Measurements from ENCODE around the gene ZNF79. TPM values are rescaled to one million over a fixed set of nuclear protein-coding genes. Genes with fewer than 3 reads are reported as not detected.
A peak's percentile ranks its signal among the peaks of the same experiment; 100 is the strongest.

Gene ZNF79
- total RNA-seq, 1 experiment from 2014 or later: 9.3 TPM

DNA sequence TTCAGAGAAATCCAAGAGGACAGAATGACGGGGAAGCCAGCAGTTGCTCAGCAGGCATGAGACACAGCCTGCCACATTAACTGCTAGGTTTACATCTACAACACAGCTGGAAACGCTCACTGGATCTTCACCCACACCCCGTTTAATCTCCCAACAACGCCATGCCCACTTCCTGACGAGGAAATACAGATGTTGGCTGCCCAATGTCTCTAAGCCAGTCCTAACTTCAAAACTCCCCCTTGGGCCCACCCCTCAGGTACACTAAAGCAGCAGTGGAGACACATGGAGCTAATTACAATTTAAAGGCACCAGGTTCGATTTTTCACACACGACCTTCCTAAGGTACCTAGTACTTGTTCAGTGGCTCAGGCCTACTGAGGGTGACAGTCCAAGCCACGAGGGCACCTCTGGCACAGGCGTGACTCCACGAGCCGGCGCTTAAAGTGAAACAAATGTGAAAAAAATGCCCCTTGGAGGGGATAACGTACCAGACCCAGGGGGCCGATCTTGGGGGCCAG is 26.1 kb downstream of the ZNF79 start:
- no TSS peak for BruUV-seq (replicated peaks)
- H3K4me1 Mint-ChIP-seq (ENCODE audit: insufficient read depth, unreplicated experiment): peaks cover 44% of the 10 kb centered on the region
- peaks cover 86% of the 10 kb centered on the region for H3K36me3 Mint-ChIP-seq (ENCODE audit: insufficient read depth, unreplicated experiment)
- H3K27ac Mint-ChIP-seq (ENCODE audit: low read depth, unreplicated experiment): peak overlapping the region; percentile 97
- peak; percentile 17 for DNase-seq (ENCODE audit: unreplicated experiment)
- no peaks in the 10 kb centered on the region for H3K9me3 Mint-ChIP-seq (ENCODE audit: unreplicated experiment)
- POLR2A ChIA-PET: interaction anchor here (0.5 to 3.6 kb wide), 36 partner anchors 10 to 335 kb away, joined by 3 to 91 read pairs (median 5); partner anchors contain the start of genes CDK9, GARNL3, SLC2A8 and STXBP1
- TF ChIP-seq, protein P1, sequence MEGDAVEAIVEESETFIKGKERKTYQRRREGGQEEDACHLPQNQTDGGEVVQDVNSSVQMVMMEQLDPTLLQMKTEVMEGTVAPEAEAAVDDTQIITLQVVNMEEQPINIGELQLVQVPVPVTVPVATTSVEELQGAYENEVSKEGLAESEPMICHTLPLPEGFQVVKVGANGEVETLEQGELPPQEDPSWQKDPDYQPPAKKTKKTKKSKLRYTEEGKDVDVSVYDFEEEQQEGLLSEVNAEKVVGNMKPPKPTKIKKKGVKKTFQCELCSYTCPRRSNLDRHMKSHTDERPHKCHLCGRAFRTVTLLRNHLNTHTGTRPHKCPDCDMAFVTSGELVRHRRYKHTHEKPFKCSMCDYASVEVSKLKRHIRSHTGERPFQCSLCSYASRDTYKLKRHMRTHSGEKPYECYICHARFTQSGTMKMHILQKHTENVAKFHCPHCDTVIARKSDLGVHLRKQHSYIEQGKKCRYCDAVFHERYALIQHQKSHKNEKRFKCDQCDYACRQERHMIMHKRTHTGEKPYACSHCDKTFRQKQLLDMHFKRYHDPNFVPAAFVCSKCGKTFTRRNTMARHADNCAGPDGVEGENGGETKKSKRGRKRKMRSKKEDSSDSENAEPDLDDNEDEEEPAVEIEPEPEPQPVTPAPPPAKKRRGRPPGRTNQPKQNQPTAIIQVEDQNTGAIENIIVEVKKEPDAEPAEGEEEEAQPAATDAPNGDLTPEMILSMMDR (IDR thresholded peaks at IDR 0.05; ENCODE audit: unreplicated experiment): no peak
- no peaks in the 10 kb centered on the region for H3K27me3 Mint-ChIP-seq (ENCODE audit: insufficient read depth, unreplicated experiment)
- intact Hi-C loops (cut with micrococcal nuclease): no loop called here
- CTCF ChIA-PET: interaction anchor here (0.6 to 1.0 kb wide), 3 partner anchors 27 to 137 kb away, joined by 3 read pairs; no protein-coding TSS in a partner anchor
- peak overlapping the region; percentile 93 for H3K4me3 Mint-ChIP-seq (ENCODE audit: unreplicated experiment)

DNA sequence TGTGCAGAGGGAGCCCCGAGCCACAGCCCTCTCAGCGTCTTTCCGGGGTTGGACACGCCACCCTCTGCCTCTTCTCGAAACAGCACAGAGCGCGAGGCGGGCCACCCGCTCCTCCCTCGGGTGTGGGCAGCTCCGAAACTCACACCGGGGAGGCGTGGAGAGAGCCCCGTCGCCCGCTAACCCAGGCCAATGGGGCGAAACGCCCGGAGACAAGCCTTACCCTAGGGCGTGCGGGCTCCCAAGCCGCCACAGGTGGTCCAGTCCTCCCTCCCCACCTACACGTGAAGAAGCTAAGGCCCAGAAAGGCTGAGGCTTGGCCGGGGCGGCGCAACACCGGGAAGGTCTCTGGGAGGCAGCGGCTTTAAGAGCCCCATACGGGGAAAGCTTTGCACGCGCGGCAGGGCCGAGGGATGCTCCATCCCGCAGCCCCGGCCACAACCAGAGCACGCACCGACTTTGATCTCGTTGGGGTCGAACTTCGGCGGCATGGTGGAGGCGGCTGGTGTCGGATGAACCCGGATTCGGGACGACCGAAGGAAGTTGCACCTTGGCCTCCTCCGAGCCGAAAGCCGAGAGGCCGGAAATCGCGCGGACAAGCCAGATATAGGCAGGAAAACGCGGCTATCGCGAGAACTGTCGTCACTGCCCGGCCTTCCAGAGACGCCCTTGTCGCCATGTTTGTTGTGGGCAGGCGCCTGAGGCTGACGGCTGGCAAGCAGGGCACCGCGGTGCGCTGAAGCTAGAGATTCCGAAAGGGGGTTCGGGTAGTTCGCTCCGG is 26.8 kb downstream of the ZNF79 start, which contains the start of the genes LRSAM1 and RPL12:
Gene LRSAM1 (plus strand): TSS at position 681 of the 778 bp plus-strand sequence. CDS start 3,018 bp downstream, outside the sequence.
Gene RPL12 (minus strand): TSS at position 577 of the 778 bp plus-strand sequence. CDS start 89 bp downstream, at position 488.
- DNase-seq (ENCODE audit: unreplicated experiment): peak; percentile 94
- TSS peak; percentile 53 for BruUV-seq (replicated peaks)
- TF ChIP-seq, protein P1 (IDR thresholded peaks at IDR 0.05; ENCODE audit: unreplicated experiment): no peak
- no peaks in the 10 kb centered on the region for H3K9me3 Mint-ChIP-seq (ENCODE audit: unreplicated experiment)
- H3K4me3 Mint-ChIP-seq (ENCODE audit: unreplicated experiment): peak within 1 kb of the TSS; percentile 93
- H3K4me1 Mint-ChIP-seq (ENCODE audit: insufficient read depth, unreplicated experiment): peaks cover 41% of the 10 kb centered on the region
- ChIA-PET POLR2A (interaction anchor here (0.6 to 3.6 kb wide), 46 partner anchors 8 to 470 kb away, joined by 3 to 91 read pairs (median 4); partner anchors contain the start of genes CDK9, GARNL3, SLC2A8 and STXBP1), CTCF (interaction anchor here (0.6 to 1.1 kb wide), 5 partner anchors 28 to 236 kb away, joined by 3 to 4 read pairs (median 3); no protein-coding TSS in a partner anchor)
- intact Hi-C loops (cut with micrococcal nuclease): loop anchor here (1.0 kb wide), 2 partner anchors 27 to 135 kb away; partner anchors contain the start of gene ZNF79
- H3K27ac Mint-ChIP-seq (ENCODE audit: low read depth, unreplicated experiment): peak within 1 kb of the TSS; percentile 97
- no peaks in the 10 kb centered on the region for H3K27me3 Mint-ChIP-seq (ENCODE audit: insufficient read depth, unreplicated experiment)
- H3K36me3 Mint-ChIP-seq (ENCODE audit: insufficient read depth, unreplicated experiment): peaks cover 82% of the 10 kb centered on the region

DNA sequence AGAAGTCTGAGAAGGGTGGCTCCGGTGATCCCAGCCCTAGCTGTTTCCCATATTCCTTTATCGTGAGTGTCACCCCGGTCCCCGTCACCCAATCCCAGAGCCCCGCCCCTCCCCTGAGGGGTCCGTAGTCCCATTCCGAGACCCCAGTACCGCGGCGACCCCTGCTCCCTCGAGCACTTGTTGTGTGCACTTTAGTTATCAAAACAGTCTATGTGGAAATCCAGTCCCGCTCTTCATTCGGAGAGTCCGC is 27.4 kb downstream of the ZNF79 start:
- peaks cover 80% of the 10 kb centered on the region for H3K36me3 Mint-ChIP-seq (ENCODE audit: insufficient read depth, unreplicated experiment)
- H3K9me3 Mint-ChIP-seq (ENCODE audit: unreplicated experiment): no peaks in the 10 kb centered on the region
- intact Hi-C loops (cut with micrococcal nuclease): loop anchor here (1.0 kb wide), 2 partner anchors 27 to 135 kb away; partner anchors contain the start of gene ZNF79
- no peaks in the 10 kb centered on the region for H3K27me3 Mint-ChIP-seq (ENCODE audit: insufficient read depth, unreplicated experiment)
- ChIA-PET CTCF (interaction anchor here (0.6 to 1.1 kb wide), 2 partner anchors 64 to 236 kb away, joined by 3 to 4 read pairs; no protein-coding TSS in a partner anchor), POLR2A (interaction anchor here (0.6 to 3.6 kb wide), 35 partner anchors 9 to 469 kb away, joined by 3 to 91 read pairs (median 5); partner anchors contain the start of genes CDK9, SLC2A8 and ZNF79)
- peak overlapping the region; percentile 93 for H3K4me3 Mint-ChIP-seq (ENCODE audit: unreplicated experiment)
- no peak for DNase-seq (ENCODE audit: unreplicated experiment)
- TF ChIP-seq, protein P1 (IDR thresholded peaks at IDR 0.05; ENCODE audit: unreplicated experiment): no peak
- BruUV-seq (replicated peaks): no TSS peak
- peaks cover 37% of the 10 kb centered on the region for H3K4me1 Mint-ChIP-seq (ENCODE audit: insufficient read depth, unreplicated experiment)
- H3K27ac Mint-ChIP-seq (ENCODE audit: low read depth, unreplicated experiment): peak overlapping the region; percentile 97

Data from MCF 10A (cell line).